GM18520 (cell line): ENCODE data around the gene MYRF.

ENCODE experiments used
- ATAC-seq: cut with Tn5 transposase; IDR thresholded peaks from one replicate; pipeline ENCODE4 v1.9.1; 2021; ENCODE audit not compliant: unreplicated experiment

Gene MYRF

GRCh38 chr11:61774411-61774810 lies 22.0 kb downstream of the MYRF start:
- ATAC-seq = no peak

DNA sequence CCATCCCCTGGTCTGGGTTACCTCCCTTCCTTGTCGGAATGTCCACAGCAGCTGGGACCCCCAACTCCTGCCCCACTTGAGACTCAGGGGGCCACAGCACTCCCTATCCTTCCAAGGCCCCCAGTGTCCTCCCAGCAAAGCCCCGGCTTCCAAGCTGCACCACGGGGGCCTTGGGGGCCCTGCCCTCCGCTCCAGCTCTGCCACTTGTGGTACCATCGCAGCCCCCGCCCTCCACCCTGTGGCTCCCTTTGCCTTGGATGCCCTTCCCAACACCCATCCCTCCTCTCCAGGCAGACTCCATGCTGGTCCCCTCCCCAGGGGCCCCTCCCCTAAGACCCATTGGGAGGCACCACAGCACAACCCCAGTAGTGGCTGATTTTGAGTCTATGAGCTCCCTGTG lies 22.7 kb downstream of the MYRF start:
- no peak for ATAC-seq

DNA sequence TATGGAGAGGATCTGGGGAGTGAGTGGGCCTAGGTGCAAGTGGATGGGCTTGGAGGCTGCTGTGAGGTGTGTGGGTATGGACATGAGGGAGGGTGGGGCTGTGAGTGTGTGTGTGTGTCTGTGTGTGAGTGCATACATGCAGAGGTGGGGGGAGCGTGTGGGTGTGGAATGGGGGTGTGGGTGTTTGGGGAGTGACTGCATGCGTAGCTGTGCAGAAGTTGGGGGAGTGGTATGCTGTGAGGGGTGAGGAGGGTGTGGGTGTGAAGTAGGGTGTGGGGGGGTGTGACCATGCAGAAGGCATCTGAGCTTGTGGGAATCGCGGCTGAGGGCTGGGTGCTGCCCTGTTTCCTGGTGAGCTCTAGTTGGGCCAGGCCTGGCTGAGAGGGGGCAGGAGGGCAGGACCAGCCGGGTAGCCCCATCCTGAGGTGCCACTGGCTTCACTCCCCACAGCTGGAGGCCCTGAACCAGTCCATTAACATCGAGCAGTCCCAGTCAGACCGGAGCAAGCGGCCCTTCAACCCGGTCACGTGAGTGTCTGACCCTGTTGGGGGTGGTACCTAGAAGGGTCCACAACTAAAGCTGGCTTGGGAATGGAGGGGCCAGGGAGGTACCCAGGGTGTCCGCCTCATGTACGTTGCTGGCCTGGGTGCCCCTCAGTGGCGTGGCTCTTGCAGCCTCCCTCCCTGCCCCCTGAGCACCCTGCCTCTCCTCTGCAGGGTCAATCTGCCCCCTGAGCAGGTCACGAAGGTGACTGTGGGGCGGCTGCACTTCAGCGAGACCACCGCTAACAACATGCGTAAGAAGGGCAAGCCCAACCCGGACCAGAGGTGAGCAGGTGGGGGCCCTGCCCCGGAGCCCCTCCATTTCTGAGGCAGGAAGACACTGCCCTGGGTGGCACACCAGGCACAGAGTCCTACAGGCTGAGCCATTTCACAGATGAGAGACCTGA lies 23.4 kb downstream of the MYRF start:
- no peak for ATAC-seq

DNA sequence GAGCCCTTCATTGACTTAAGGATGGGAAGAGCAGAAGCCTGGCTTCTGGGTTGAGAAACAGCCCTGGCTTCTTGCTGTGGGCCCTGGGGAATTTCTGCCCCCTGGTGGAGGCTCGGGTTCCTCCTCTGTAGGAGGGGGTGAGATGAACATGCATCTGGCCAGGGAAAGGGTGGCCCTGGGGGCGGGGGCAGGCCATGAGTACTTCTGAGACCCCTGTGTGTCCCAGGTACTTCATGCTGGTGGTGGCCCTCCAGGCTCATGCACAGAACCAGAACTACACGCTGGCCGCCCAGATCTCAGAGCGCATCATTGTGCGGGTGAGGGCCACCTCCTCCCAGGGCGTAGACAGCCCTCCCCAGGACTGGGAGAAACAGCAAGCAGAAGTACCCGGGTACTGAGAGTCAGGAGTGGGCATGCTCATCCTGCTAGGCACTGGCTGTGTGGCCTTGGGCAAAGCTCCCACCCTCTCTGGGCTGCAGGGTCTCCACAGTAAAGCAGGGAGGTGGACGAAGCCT lies 24.2 kb downstream of the MYRF start:
- ATAC-seq = no peak

- ATAC-seq = no peak
Observed at GRCh38 chr11:61777234-61778090, 25.0 kb downstream of the MYRF start.

DNA sequence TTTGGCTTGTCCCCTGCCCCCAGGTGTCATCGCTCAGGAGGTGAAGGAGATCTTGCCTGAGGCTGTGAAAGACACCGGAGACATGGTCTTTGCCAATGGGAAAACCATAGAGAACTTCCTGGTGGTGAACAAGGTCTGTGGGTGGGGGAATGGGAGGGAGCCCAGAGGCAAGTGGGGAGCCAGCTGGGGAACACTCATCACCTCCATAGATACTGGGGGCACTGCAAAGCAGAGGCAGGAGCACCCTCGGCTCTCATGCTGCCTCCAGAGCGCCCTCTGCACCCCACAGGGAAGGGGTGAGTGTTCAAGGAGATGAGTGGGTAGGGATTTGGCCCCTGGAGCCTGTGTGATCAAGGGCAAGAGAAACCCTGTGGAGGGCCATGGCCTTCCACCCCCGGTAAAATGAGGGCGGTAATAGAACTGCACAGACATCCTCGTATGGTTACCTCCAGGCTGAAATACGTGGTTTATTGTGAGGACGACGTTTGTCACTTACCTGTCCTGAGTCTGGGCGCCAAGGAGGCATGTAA lies 26.0 kb downstream of the MYRF start:
- ATAC-seq = no peak

GRCh38 chr11:61778920-61779650 lies 26.6 kb downstream of the MYRF start:
- ATAC-seq = no peak

DNA sequence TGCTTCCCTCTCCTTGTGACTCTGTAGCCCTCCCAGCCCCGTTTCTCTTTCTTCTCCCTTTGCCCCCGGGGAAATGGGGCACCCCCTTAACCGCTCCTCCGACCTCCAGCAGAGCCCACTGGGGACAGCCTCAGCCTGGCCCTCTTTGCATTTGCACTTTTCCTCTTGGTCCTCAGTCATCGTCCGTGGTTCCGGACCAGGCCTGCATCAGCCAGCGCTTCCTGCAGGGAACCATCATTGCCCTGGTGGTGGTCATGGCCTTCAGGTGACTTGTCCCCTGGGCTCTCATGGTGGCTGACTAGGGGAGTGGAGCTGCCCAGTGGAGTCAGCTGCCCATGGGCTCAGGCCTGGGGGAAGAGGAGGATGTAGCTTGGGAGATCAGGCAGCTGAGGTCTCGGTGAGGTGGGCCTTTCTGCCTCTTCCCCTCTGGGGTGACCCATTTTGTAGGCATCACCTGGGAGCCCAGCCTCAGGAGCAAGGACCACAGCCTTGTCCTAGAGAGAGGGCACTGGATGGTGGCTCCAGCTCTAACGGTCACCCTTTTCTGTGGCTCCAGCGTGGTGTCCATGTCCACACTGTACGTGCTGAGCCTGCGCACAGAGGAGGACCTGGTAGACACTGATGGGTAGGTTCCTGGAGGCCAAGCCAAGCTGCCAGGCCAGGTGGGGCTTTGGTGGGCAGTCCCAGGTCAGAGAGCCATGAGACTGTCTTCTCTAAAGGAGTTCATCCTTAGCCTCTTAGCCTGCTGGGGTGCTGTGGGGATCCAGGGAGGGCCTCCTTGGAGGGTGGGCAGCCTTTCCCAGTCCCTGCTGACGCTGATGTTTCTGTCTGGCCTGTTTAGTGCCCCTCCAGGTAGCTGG lies 27.5 kb downstream of the MYRF start:
- ATAC-seq = no peak

DNA sequence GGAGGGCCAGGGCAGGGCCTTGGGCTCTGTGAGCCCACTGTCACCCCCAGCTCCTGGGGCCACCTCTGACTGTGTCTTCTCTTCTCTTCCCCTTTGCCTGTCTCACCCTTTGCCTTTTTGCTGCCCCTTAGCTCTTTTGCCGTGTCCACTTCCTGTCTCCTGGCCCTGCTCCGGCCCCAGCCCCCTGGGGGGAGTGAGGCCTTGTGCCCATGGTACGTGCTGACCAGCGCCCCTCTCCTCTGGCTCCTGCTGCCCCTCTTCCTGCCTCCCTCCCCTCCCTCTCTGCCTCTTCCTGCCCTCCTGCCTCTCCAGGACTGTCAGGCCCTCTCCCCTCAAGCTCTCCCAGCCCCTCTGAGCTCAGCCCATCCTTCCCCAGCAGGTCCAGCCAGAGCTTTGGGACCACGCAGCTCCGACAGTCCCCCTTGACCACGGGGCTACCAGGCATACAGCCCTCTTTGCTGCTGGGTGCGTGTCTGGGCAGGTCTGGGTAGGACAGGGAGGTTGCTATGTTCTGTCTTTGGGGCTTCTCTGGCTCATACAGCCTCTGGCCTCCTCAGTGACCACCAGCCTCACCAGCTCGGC lies 28.2 kb downstream of the MYRF start:
- ATAC-seq = no peak

- no peak for ATAC-seq
Observed at GRCh38 chr11:61781585-61781984, 29.1 kb downstream of the MYRF start.

- no peak for ATAC-seq
Observed at GRCh38 chr11:61782299-61782698, 29.9 kb downstream of the MYRF start.

DNA sequence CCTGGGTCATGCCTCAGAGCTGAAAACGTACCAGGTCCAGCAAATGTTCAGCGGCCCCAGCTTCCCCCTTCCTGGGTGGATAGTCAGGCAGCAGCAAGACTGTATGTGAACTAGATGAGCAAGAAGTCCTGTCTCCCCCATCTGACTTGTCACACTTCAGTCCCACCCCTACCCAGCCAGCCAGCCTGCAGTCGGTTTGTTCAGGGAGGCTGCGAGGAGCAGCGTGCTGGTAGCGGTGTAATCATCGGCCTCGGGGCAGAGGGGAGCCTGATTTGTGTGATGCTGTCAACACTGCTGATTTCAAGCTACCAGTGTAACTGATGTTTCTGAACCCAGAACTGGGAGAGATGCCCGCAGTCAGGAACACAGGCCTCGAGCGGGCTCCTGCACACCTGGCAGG lies 30.4 kb downstream of the MYRF start:
- no peak for ATAC-seq

DNA sequence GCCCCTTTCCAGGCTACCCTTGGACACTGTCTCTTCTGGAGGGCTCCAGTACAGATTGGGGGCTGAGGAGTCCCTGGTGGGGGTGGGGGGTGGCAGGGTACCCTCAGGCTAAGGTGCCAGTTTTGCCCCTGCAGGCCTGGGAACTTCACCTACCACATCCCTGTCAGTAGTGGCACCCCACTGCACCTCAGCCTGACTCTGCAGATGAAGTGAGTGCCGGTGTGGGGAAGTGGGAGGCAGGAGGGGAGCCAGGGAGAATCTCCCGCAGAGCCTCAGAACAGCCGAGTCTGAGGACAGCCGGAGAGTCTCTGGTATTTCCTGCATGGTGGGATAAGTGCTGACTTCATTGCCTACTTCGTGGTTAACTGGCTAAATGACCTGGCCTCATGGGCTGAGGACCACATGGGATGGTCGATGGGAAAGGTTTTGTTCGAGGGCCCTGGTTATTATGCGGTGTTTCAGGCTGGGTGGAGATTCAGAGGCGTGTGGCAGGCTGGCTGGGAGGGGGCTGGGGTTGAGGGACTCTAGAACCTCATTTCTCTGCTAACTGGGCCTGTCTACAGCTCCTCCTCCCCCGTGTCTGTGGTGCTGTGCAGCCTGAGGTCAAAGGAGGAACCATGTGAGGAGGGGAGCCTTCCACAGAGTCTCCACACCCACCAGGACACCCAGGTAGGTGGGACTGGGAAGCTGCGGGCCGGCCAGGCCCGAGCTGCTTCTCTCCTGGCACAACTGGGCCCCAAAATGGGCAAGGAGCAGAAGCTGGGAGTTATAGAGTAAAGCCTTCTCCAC lies 31.5 kb downstream of the MYRF start:
- no peak for ATAC-seq

GRCh38 chr11:61784506-61784805 lies 32.0 kb downstream of the MYRF start:
- ATAC-seq = no peak

- no peak for ATAC-seq
Observed at GRCh38 chr11:61785837-61786402, 33.5 kb downstream of the MYRF start.

- ATAC-seq = no peak
Observed at GRCh38 chr11:61787928-61788491, 35.6 kb downstream of the MYRF start.

DNA sequence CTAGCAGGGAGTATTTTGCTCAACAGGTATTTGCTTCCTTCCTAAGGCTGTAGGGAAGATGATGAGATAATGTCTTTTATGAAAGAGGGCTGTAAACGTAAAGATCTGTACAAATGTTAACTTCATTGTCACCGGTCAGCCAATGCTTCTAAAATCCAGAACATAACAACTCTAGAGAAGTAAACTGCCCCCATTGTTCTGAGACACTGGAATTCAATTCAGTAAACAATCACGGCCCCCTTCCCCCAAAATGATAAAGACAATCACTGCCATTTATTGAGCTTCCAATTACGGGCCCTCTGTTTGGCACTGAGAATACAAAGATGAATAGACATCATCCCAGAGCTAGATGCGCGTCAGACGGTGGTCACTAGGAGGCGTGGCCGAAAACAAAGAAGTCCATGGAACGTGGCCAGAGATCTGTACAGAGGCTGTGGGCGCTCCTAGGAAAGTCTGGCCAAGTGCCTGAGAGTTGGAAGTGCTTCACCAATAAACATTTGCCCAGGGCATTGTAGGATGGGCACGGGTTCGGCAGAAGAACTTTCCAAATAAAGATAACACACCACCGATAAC lies 39.4 kb downstream of the MYRF start:
- ATAC-seq = no peak
